HG03139 (cell line): Measurements from ENCODE around the gene TMEM132D.

Source experiments
- ATAC-seq: cut with Tn5 transposase; IDR thresholded peaks from one replicate; pipeline ENCODE4 v1.9.1; 2021; ENCODE audit not compliant: unreplicated experiment

TMEM132D gene

GRCh38 chr12:129750421-129750820 lies 153.4 kb downstream of the TMEM132D start:
- no peak for ATAC-seq

DNA sequence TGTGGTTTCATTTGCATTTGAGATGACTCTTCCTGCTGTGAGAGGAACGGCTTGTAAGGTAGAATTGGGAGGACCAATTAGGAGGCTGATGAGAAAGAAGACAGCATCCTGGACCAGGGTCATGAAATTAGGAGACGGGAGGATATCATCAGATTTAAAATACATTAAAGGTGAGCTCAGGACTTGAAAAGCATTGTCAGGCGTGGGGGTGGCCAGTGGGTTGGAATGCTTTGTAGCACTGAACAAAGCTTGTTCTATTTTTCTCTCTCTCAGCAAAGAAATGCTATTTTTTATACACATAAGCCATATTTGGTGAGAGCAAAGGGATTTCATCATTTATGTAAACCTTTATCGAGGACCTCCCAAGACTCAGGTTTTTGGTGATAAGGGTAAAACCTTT lies 157.5 kb downstream of the TMEM132D start:
- no peak for ATAC-seq

DNA sequence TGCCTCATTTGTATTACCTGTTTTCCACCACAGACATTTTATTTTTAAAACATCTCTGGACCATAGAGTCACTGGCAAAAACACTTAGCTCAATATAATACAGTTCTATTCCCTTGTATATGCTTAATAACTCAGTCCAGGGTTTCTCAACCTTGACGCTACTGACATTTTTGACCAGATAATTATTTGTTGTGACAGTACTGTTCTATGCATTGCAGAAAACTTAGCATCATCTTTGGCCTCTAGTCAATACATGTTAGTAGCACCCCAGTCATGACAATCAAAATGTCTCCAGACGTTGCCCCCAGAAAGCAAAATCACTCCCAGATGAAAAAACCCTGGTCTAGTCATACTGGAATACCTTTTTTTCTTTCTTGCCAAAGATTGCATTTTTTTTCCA lies 174.7 kb downstream of the TMEM132D start:
- no peak for ATAC-seq

- no peak for ATAC-seq
Observed at GRCh38 chr12:129727100-129727499, 176.7 kb downstream of the TMEM132D start.

GRCh38 chr12:129723260-129723659 lies 180.6 kb downstream of the TMEM132D start:
- no peak for ATAC-seq

- ATAC-seq, result no peak
Observed at GRCh38 chr12:129720618-129721017, 183.2 kb downstream of the TMEM132D start.

GRCh38 chr12:129719416-129719815 lies 184.4 kb downstream of the TMEM132D start:
- no peak for ATAC-seq

- ATAC-seq, result no peak
Observed at GRCh38 chr12:129717438-129717837, 186.4 kb downstream of the TMEM132D start.

GRCh38 chr12:129716825-129717224 lies 187.0 kb downstream of the TMEM132D start:
- ATAC-seq, result no peak

GRCh38 chr12:129706716-129707115 lies 197.1 kb downstream of the TMEM132D start:
- no peak for ATAC-seq

- ATAC-seq, result no peak
Observed at GRCh38 chr12:129704232-129704830, 199.5 kb downstream of the TMEM132D start.

DNA sequence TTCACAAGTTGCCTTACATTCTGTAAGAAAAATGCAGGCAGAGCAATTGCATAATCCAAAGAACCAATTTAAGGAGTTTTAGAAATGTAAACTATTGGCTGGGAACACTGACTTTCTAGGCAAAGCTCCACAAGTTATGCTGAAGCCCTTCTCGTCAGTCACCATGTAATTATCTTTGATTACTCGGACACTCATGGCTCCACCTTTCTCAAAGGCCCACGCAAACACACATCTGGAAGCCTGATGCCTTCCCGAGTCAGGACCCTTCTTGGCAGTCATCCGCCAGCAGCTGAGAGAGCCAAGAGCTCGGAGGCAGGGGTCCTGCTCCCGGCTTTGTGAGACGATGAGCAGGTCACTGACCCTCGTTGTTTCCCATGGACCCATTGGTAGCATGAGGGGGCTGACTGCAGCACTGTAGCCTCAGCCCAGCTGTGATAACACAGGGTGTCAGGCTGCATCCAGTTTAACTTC lies 202.2 kb downstream of the TMEM132D start:
- ATAC-seq, result no peak

GRCh38 chr12:129700036-129700435 lies 203.8 kb downstream of the TMEM132D start:
- no peak for ATAC-seq

DNA sequence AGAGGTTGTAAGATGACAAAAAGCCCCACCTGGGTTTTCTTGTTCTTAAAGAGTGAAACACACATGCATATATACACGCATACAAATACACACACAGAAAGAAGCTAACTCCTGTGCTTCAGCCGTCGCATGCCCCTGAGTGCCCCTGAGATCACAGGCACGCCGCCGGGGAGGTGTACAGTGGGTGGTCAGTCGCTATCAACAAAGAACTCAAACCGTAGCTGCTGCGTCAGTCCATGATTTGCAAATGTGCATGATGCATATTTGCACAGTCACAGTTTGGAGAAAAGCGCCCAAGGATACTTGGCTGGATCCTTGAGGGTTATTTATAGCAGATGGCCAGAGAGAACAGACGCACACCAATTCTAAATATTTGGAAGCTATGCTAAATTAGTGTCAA lies 206.9 kb downstream of the TMEM132D start:
- no peak for ATAC-seq

DNA sequence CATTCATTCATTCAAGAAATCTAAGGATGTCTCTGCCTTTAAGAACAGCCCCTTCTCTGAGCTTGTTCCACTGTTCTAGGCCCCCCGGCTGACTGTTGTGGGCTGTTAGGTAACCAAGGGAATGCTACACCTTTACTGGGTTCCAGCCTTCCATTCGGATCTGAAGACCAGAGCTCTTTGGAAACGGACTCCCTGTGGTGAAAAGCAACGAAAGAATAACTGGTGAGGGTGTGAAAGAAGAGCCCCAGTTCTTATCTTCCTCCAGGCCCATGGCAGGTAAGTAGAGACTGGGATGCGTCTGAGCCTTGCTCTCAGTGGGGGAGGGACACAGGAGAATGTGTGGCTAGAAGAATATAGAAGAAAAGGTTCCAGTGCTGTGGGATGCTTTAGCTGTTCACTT lies 207.4 kb downstream of the TMEM132D start:
- no peak for ATAC-seq

GRCh38 chr12:129693731-129694130 lies 210.1 kb downstream of the TMEM132D start:
- no peak for ATAC-seq

DNA sequence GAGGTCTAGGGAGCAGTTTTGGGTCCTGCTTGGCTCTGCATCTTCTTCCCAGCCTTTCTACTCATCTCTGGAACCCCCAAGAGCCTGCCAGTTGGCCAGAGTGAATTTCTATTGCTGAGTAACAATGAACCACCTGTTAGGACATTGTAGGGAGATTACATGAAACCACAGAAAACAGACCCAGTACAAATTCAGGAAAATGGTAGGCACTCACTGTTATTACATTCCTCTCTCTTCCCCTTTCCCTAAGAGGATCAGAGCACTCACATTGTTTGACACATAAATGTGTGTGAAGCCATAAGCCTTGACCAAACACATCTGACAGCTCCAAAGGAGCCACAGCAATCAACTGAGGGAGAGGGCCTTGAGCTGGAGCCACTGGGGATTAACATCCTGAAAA lies 216.1 kb downstream of the TMEM132D start:
- no peak for ATAC-seq

GRCh38 chr12:129681830-129682229 lies 222.0 kb downstream of the TMEM132D start:
- no peak for ATAC-seq

DNA sequence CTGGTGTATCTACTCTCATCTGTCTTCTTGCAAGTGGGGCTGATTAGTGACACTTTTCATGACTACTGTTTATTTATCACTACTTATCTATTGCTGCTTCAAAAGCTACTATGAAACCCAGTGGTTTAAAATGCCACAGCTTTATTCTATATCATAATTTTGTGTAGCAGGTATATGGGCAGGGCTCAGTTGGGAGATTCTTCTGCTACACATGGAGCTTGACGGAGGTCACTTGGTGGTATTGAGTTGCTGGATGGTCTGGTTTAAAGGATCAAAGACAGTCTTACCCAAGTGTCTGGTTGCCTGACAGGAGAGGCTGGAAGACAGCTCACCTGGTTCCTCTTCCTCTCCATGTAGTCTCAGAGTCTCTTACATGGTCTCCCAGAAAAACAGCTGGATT lies 222.7 kb downstream of the TMEM132D start:
- no peak for ATAC-seq

- no peak for ATAC-seq
Observed at GRCh38 chr12:129676411-129676810, 227.4 kb downstream of the TMEM132D start.

- ATAC-seq, result no peak
Observed at GRCh38 chr12:129675947-129676346, 227.9 kb downstream of the TMEM132D start.

GRCh38 chr12:129675496-129675895 lies 228.3 kb downstream of the TMEM132D start:
- ATAC-seq, result no peak

DNA sequence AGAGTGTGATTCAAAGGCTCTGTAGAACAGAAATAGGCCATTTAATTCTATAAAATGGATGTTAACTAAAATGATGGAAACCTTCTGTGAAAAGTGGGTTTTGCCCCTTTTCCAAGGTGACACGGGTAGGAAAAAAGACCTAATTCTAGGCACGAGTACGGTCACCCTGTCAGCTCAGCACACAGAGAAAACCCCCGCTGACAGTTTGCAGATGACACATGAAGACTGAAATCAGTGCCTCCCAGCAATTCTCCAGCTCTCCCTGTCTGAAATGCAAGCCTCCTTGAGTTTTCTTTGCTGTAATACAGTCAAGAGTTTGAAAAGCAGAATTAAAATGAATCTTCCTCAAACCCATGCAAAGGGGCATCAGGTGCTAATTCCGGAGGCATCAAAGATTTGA lies 230.0 kb downstream of the TMEM132D start:
- no peak for ATAC-seq
